GM21723 (cell line): ENCODE results near the gene SAMMSON.

Experiments used
- ATAC-seq: cut with Tn5 transposase; IDR thresholded peaks from one replicate; pipeline ENCODE4 v1.9.1; 2021; ENCODE audit warnings: mild to moderate bottlenecking, moderate library complexity; ENCODE audit not compliant: unreplicated experiment

SAMMSON gene

GRCh38 chr3:70085613-70086012 lies 86.1 kb downstream of the SAMMSON start:
- ATAC-seq, result no peak

GRCh38 chr3:70086336-70086735 lies 86.8 kb downstream of the SAMMSON start:
- ATAC-seq, result no peak

GRCh38 chr3:70090322-70090913 lies 90.9 kb downstream of the SAMMSON start:
- no peak for ATAC-seq

- no peak for ATAC-seq
Measured at GRCh38 chr3:70094197-70094596, 94.7 kb downstream of the SAMMSON start.

- ATAC-seq, result no peak
Measured at GRCh38 chr3:70095260-70095659, 95.7 kb downstream of the SAMMSON start.

- ATAC-seq, result peak; percentile 99
Measured at GRCh38 chr3:70096376-70097066, 97.0 kb downstream of the SAMMSON start.

GRCh38 chr3:70097084-70097483 lies 97.6 kb downstream of the SAMMSON start:
- no peak for ATAC-seq

GRCh38 chr3:70108072-70108471 lies 108.5 kb downstream of the SAMMSON start:
- ATAC-seq, result peak; percentile 67

- ATAC-seq, result no peak
Measured at GRCh38 chr3:70108546-70108945, 109.0 kb downstream of the SAMMSON start.

GRCh38 chr3:70110066-70110465 lies 110.5 kb downstream of the SAMMSON start:
- ATAC-seq, result no peak

- no peak for ATAC-seq
Measured at GRCh38 chr3:70111411-70111810, 111.9 kb downstream of the SAMMSON start.

GRCh38 chr3:70112751-70113150 lies 113.2 kb downstream of the SAMMSON start:
- no peak for ATAC-seq

- ATAC-seq, result no peak
Measured at GRCh38 chr3:70114431-70114830, 114.9 kb downstream of the SAMMSON start.

- ATAC-seq, result no peak
Measured at GRCh38 chr3:70119879-70120278, 120.3 kb downstream of the SAMMSON start.
